Peyer's patch (tissue), 4 donors: ENCODE results near the gene GRHL3. TPM values are rescaled to one million over a fixed set of nuclear protein-coding genes. Genes with fewer than 3 reads are reported as not detected.

Experiments used
- DNase-seq, 3 donors: peaks; one replicate each; pipeline ENCODE4 v3.0.0-alpha.2; 2017 to 2019
- H3K27ac ChIP-seq, 4 donors: fragments of 200-600 bp; sonication (generic); one replicate each; pipeline ENCODE4 v1.5.1; 2016 to 2019
- H3K27me3 ChIP-seq, 2 donors: fragments of 200-600 bp; sonication (generic); one replicate each; pipeline ENCODE4 v1.5.1; 2019
- H3K36me3 ChIP-seq, 3 donors: fragments of 200-600 bp; sonication (generic); one replicate each; pipeline ENCODE4 v1.5.1; 2016 to 2019
- H3K4me1 ChIP-seq, 4 donors: fragments of 200-600 bp; sonication (generic); one replicate each; pipeline ENCODE4 v1.5.1; 2016 to 2019
- H3K4me3 ChIP-seq, 4 donors: fragments of 200-600 bp; sonication (generic); 1 replicate in 3 of 4; 2 replicates in 1 of 4; pipeline ENCODE4 v1.5.1; 2016 to 2019; ENCODE audit warnings: mild to moderate bottlenecking in 1 of 4
- H3K9me3 ChIP-seq, 4 donors: fragments of 200-600 bp; sonication (generic); one replicate each; pipeline ENCODE4 v1.5.1; 2016 to 2019; ENCODE audit warnings: mild to moderate bottlenecking in 1 of 4
- POLR2A ChIP-seq, 2 donors: fragments of 450-650 bp; IDR thresholded peaks; one replicate each; pipeline ENCODE4 v1.5.1; 2017; ENCODE audit warnings: antibody characterized with exemption in 2 of 2, mild to moderate bottlenecking in 2 of 2, moderate library complexity in 2 of 2
- total RNA-seq, 4 donors: library from RNA; depleted of rRNA; stranded (reverse); fragments of >200 nt; gene quantifications; one replicate each; pipeline ENCODE4 v1.1.0, GENCODE V29; 2016
- TF ChIP-seq, protein P1 (sequence below), 6 experiments: fragments of 450-650 bp in 4 of 6; fragments of 200-600 bp in 2 of 6; sonication (generic) in 1 of 6; IDR thresholded peaks; one replicate each; pipeline ENCODE4 v1.5.1; 2017 to 2019; ENCODE audit warnings: antibody characterized with exemption in 6 of 6, mild to moderate bottlenecking in 3 of 6, moderate library complexity in 1 of 6

Gene GRHL3
- total RNA-seq, 4 donors from 2014 or later, result 0.35 to 1.1 (median 0.66) TPM; not detected in 1

DNA sequence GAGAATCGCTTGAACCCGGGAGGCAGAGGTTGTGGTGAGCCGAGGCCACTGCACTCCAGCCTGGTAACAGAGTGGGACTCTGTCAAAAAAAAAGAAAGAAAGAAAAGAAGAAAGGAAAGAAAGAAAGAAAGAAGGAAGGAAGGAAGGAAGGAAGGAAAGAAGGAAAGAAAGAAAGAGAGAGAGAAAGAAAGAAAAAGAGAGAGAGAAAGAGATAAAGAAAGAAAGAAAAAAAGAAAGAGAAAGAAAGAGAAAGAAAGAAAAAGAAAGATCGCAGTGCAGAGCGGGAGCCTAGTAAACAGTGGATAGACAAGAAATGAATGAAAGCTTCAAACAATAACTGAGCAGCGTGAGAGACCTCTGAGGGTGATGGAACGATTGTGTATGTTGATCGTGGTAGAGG is 20.6 kb upstream of the GRHL3 start:
- H3K27ac ChIP-seq, result no peak overlapping the region
- TF ChIP-seq, protein P1, sequence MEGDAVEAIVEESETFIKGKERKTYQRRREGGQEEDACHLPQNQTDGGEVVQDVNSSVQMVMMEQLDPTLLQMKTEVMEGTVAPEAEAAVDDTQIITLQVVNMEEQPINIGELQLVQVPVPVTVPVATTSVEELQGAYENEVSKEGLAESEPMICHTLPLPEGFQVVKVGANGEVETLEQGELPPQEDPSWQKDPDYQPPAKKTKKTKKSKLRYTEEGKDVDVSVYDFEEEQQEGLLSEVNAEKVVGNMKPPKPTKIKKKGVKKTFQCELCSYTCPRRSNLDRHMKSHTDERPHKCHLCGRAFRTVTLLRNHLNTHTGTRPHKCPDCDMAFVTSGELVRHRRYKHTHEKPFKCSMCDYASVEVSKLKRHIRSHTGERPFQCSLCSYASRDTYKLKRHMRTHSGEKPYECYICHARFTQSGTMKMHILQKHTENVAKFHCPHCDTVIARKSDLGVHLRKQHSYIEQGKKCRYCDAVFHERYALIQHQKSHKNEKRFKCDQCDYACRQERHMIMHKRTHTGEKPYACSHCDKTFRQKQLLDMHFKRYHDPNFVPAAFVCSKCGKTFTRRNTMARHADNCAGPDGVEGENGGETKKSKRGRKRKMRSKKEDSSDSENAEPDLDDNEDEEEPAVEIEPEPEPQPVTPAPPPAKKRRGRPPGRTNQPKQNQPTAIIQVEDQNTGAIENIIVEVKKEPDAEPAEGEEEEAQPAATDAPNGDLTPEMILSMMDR (IDR thresholded peaks at IDR 0.05), result no peak
- TF ChIP-seq POLR2A (IDR thresholded peaks at IDR 0.05), result no peak
- no peak overlapping the region for H3K4me3 ChIP-seq
- H3K4me1 ChIP-seq, result peaks cover 0 to 23% (median 2%) of the 10 kb centered on the region in 4 donors
- no peaks in the 10 kb centered on the region for H3K27me3 ChIP-seq
- H3K36me3 ChIP-seq, result no peaks in the 10 kb centered on the region
- DNase-seq, result no peak
- no peaks in the 10 kb centered on the region for H3K9me3 ChIP-seq

DNA sequence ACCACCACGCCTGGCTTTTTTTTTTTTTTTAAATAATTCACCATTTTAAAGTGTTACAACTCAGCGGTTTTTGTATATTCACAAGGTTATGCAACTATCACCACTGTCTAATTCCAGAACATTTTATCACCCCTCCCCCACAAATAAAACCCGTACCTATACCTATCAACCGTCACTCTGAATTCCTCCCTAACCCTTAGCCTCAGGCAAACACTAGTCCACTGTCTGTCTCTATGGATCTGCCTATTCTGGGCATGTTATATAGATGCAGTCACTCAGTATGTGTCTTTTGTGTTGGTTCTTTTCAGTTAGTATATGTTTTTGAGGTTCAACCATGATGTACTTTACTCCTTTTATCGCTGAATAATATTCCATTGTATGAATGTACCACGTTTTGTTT is 19.3 kb upstream of the GRHL3 start:
- Histone ChIP-seq H3K36me3 (no peaks in the 10 kb centered on the region), H3K27me3 (no peaks in the 10 kb centered on the region), H3K9me3 (no peaks in the 10 kb centered on the region), H3K4me1 (peaks cover 0 to 15% (median 2%) of the 10 kb centered on the region in 4 donors), H3K4me3 (no peak overlapping the region), H3K27ac (no peak overlapping the region)
- TF ChIP-seq POLR2A (IDR thresholded peaks at IDR 0.05), result no peak
- TF ChIP-seq, protein P1 (IDR thresholded peaks at IDR 0.05), result no peak
- no peak for DNase-seq

GRCh38 chr1:24300971-24301784 is 18.0 kb upstream of the GRHL3 start:
- peak in 1 of 3 donors; percentile 40 for DNase-seq
- H3K36me3 ChIP-seq, result no peaks in the 10 kb centered on the region
- no peak overlapping the region for H3K4me3 ChIP-seq
- peaks cover 0 to 7% (median 0%) of the 10 kb centered on the region in 4 donors for H3K4me1 ChIP-seq
- H3K9me3 ChIP-seq, result no peaks in the 10 kb centered on the region
- no peak overlapping the region for H3K27ac ChIP-seq
- TF ChIP-seq, protein P1 (IDR thresholded peaks at IDR 0.05), result no peak
- TF ChIP-seq POLR2A (IDR thresholded peaks at IDR 0.05), result no peak
- H3K27me3 ChIP-seq, result no peaks in the 10 kb centered on the region

DNA sequence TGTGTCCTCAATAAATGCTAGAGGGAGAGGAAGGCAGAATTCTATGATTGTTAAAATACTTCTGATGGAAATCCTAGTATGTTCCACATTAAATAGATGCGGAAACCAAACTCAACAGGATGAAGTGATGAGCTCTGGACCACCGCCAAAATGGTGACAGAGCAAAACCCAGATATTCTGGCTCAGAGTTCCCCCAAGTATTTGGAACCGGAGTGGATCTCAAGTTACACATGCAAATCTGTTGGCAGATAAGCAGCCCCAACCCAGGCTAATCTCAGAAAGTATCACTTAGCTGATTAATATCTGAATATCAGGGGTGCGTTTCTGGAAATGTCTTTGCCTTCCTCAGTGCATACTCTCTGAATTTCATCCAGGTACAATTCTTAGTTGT is 17.4 kb upstream of the GRHL3 start:
- TF ChIP-seq, protein P1 (IDR thresholded peaks at IDR 0.05), result no peak
- no peak for TF ChIP-seq POLR2A (IDR thresholded peaks at IDR 0.05)
- Histone ChIP-seq H3K27me3 (no peaks in the 10 kb centered on the region), H3K27ac (no peak overlapping the region), H3K4me3 (no peak overlapping the region), H3K9me3 (no peaks in the 10 kb centered on the region), H3K36me3 (no peaks in the 10 kb centered on the region), H3K4me1 (peaks cover 0 to 7% (median 0%) of the 10 kb centered on the region in 4 donors)
- DNase-seq, result no peak

DNA sequence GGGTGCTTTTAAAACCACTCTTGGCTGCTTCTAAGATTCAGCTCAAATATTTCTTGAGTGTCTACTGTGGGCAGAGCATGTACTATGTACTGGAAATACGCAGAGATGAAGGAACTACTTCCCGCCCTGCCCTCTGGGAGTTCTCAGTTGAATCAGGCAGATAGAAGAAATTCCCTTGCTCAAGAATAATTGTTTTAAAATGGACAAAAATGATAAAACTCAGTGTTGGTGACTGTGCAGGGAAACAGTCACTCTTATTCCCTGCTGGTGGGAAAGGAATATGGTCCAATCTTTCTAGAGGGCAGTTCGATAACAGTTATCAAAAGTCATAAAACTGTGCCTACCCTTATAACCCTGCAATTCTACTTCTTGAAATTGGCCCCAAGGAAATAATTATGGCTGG is 16.9 kb upstream of the GRHL3 start:
- Histone ChIP-seq H3K4me1 (peaks cover 0 to 7% (median 0%) of the 10 kb centered on the region in 4 donors), H3K27me3 (no peaks in the 10 kb centered on the region), H3K27ac (no peak overlapping the region), H3K36me3 (no peaks in the 10 kb centered on the region), H3K4me3 (no peak overlapping the region), H3K9me3 (no peaks in the 10 kb centered on the region)
- TF ChIP-seq, protein P1 (IDR thresholded peaks at IDR 0.05), result peak in 4 of 6 experiments; percentile 8 to 55 (median 49)
- TF ChIP-seq POLR2A (IDR thresholded peaks at IDR 0.05), result no peak
- DNase-seq, result no peak
